Embryonic facial prominence (tissue), 1 donor: ENCODE data around the gene PRM3.

ENCODE experiments used
- DNase-seq: peaks from one replicate; pipeline ENCODE4 v3.0.0-alpha.2; 2016; ENCODE audit errors: extremely low spot score

The PRM3 gene

GRCh38 chr16:11245222-11245737, 28.1 kb downstream of the PRM3 start:
- no peak for DNase-seq

GRCh38 chr16:11242658-11243057, 30.8 kb downstream of the PRM3 start:
- DNase-seq: no peak

- DNase-seq: no peak
Measured at GRCh38 chr16:11241480-11242204, 31.8 kb downstream of the PRM3 start.

GRCh38 chr16:11240636-11241473, 32.6 kb downstream of the PRM3 start:
- DNase-seq: no peak

- no peak for DNase-seq
Measured at GRCh38 chr16:11239644-11240632, 33.5 kb downstream of the PRM3 start.

- no peak for DNase-seq
Measured at GRCh38 chr16:11238272-11239202, 34.9 kb downstream of the PRM3 start.

- no peak for DNase-seq
Measured at GRCh38 chr16:11236461-11237254, 36.8 kb downstream of the PRM3 start.

- DNase-seq: no peak
Measured at GRCh38 chr16:11235703-11235991, 37.8 kb downstream of the PRM3 start.

GRCh38 chr16:11234884-11235702, 38.3 kb downstream of the PRM3 start:
- no peak for DNase-seq

- DNase-seq: no peak
Measured at GRCh38 chr16:11233727-11234376, 39.6 kb downstream of the PRM3 start.

- no peak for DNase-seq
Measured at GRCh38 chr16:11232852-11233726, 40.3 kb downstream of the PRM3 start.

- DNase-seq: no peak
Measured at GRCh38 chr16:11232302-11232851, 41.1 kb downstream of the PRM3 start.

- DNase-seq: no peak
Measured at GRCh38 chr16:11231367-11231970, 42.0 kb downstream of the PRM3 start.

- no peak for DNase-seq
Measured at GRCh38 chr16:11229906-11230305, 43.5 kb downstream of the PRM3 start.

GRCh38 chr16:11229432-11229831, 44.0 kb downstream of the PRM3 start:
- DNase-seq: no peak

- no peak for DNase-seq
Measured at GRCh38 chr16:11225677-11226549, 47.5 kb downstream of the PRM3 start.
